ENCODE measurements around the gene SOCS6.

- TF ChIP-seq CTCF (IDR thresholded peaks at IDR 0.05 in 4 of 5, conservative IDR thresholded peaks at IDR 0.05 in 1 of 5) (no peak), POLR2A (IDR thresholded peaks at IDR 0.05) (no peak)
Observed at GRCh38 chr18:70301667-70302066, 12.8 kb downstream of the SOCS6 start.
